Daoy (cell line): ENCODE data around the gene RASL10B. TPM values are rescaled to one million over a fixed set of nuclear protein-coding genes. Genes with fewer than 3 reads are reported as not detected.
A peak's percentile ranks its signal among the peaks of the same experiment; 100 is the strongest.

Experiments
- DNase-seq: peaks from one replicate; pipeline ENCODE4 v3.0.0-alpha.2; 2015; ENCODE audit warnings: low read depth
- total RNA-seq: library from RNA; depleted of rRNA; stranded (reverse); fragments of >200 nt; shearing (Covaris generic); gene quantifications from 2 replicates; pipeline ENCODE4 v1.2.3, GENCODE V29; 2014

The RASL10B gene
- total RNA-seq, 1 experiment from 2014 or later, result 3.5 TPM

DNA sequence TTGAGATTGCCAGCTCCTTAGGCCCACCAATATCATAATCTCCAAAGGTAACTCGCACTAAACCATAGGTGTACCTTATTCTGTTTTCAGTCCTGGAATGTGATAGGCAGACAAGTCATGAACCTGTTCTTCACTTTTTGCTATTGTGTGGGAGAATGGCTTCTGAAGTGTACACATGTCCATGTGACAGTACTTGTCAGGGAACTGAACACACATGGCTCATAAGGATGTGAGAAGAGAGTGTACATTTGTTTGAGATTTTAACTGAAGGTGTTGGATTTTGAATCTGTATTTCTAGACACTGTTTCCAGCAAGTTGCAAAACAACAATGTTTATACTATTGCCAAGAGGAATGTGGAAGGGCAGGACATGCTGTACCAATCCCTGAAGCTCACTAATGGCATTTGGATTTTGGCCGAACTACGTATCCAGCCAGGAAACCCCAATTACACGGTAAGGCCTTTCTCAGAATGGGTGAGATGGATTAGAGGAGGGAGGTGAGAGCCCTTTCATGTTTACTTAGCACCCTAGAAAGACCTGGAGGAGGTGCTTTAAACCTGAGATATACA lies 14.5 kb upstream of the RASL10B start:
- no peak for DNase-seq

DNA sequence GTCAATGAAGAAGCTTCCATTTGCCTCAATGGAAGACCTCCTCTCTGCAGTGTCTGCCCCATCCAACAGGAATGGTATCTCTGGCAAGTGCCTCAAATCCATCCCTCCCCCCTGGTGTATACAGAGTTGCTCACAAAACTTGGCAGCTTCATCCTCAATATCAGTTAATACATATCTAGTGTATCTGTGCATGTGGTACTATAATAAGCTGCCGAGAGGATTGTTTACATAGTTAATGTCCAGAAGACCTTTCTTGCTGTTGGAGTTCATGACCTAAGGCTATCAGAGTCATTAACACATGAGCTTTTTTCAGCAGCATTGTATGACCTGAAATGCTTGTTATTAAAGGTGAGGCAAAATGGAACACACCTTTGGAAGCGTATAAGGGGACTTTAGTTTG lies 14.0 kb upstream of the RASL10B start:
- no peak for DNase-seq

DNA sequence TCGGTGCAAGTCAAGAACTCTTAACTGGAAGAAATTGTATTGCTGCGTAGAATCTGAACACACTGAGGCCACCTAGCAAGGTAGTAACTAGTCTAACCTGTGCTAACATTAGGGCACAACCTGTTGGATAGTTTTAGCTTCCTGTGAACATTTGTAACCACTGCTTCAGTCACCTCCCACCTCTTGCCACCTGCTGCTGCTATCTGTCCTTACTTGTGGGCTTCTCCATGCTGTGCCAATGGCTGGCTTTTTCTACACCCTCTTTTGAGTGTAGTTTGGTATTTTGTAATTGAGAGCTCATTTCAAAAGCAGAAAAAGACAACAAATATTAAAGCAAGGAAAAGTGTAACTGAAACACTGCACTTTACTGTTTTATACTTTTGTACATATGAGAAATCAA lies 7.7 kb upstream of the RASL10B start:
- DNase-seq, result no peak

DNA sequence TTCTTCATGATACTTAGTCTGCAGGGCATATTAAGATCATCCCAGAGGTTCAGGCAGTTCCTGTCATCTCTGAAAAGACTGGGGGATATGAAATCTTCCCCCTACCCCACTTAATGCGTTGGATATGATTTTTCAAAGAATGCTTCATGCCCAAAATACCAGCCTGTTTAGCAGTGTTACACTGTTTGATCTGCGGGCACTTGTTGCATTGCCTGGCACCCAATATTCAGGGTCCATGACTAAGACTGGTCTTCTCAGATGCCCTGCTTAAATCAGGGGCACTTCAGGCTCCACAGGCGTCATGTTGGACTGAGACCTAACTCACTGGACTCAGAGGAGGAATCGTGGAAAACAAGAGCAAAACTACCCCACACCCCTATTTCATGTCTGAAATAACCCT lies 6.4 kb upstream of the RASL10B start:
- DNase-seq, result no peak

DNA sequence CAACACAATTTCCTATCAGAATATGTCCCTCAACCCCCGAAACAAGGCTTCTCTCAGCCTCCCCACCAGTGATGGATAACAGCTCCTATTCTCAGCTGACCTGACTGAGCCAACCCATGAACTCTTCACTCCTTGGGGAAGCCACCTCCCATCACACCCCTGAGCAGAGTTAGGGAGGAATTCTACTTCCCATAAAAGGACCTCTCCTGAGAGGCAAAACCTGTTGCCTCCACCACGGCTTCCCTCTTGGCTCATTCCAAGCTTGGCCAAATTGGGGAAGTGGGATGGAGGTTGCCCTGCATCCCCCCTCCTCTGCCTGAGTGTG lies 5.7 kb upstream of the RASL10B start:
- DNase-seq, result no peak

DNA sequence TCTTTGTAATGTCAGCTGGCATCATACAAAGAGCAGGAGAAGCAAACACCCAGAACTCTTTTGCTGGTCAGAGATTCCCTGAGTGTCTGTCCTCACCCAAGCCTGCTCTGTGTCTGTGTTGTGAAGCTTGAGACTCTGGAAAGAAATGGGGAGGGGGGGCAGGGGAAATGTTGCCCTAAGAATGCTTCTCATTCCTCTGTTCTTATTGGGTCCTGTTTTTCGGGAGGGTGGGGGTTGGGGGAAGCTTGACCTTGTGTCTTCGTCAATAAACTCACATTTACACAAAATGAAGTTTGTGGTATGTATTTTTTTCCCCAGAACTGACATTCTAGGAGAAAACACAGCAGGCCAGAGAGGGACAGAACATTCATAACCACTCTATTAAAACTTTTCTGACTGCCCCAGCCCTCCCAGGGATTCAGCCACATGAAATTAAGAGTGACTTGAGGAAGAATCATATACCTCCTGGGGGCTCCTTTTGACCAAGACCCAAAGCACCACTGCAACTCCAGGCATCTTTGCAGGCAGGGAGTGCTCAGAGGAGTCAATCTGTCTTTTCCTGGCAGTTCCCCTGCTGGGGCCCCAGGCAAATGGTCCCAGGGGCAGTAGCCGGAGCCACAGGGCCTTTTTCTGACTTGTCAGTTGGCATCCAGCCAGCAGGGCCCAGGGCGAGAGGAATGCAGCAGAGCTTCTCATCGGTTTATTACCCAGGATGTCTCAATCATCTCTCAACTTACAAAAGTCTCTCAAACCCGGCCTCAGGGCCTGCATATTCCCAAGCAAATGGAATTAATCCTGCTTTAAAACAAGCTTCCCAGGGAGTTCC lies 5.1 kb upstream of the RASL10B start:
- DNase-seq, result peak; percentile 82

DNA sequence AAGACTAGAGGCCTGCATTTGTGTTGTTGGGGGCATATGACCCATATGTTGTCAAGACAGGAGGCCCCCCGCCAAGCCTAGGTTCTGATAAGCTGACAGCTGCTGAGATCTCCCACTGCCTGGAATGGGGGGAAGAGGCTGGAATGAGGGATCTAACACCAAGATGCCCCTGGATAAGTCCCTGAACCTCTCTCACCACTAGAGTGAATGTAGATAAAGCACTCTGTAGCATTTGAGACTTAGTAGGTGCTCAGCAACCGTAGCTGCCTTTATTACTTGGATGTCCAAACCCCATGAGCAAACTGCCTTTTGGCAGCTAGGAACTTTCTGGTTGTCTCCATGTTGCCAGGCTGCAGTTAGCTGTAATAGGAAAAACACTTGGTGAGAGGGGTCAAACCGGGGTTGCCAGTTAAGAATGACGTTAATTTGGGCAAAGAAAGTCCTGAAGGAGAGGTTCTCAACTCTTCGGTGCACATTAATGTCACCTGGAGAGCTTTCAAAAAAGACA lies 4.4 kb upstream of the RASL10B start:
- no peak for DNase-seq

DNA sequence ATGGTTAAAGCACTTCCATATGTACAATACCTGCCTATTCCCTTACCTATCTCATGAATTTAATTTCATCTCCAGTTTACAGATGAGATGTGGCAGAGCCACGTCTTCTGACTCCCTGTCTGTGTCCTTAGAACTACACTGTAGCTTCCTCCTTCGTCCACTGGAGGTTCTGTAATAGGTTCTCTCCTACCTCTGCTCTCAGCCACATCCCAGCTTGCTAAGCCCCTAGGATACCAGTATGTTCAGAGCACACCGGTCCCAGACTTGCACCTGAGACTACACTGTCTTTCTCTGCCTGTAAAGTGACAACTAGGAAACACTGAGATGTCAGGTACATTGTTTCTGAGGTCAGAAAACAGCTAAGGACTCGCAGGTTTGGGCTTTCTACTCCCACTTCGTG lies 3.8 kb upstream of the RASL10B start:
- DNase-seq, result no peak

DNA sequence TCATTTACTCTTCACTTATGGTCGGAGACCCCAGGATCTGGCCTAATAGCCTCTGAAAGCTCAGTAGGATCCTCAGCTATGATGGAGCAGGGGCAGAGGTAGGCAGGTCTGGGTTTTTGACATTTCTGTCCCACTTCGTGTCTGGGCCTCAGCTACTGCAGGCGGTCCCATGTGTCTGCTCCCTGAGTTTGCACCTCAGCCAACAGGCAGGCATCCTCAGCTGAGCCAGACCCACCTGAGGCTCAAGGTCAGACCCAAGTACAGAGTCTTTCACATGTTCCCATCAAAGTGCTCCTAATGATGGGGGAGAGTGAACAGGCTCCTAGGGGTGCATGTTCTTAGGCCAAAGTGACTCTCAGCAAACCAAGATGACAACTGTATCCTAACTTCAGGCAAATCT lies 2.9 kb upstream of the RASL10B start:
- DNase-seq, result no peak

DNA sequence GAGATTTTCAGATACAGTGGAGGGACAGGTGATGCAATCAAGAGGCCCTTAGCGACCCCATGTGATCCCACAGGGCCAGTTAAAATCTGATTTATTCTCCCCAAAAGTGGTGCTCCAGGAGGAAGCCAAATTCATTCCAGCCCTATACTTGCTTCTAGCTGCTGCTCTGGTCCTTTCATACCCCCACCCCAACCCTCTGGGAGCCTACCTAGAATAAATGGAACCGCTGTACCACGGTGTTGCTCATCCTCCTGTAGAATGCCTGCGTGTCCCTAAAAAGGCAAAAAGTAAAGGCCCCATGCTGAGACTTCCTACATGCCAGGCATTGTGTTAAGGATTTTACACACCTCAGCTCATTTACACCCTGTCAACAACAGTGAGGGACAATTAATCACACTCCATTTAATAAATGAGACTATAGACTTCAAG lies 2.0 kb upstream of the RASL10B start:
- no peak for DNase-seq

DNA sequence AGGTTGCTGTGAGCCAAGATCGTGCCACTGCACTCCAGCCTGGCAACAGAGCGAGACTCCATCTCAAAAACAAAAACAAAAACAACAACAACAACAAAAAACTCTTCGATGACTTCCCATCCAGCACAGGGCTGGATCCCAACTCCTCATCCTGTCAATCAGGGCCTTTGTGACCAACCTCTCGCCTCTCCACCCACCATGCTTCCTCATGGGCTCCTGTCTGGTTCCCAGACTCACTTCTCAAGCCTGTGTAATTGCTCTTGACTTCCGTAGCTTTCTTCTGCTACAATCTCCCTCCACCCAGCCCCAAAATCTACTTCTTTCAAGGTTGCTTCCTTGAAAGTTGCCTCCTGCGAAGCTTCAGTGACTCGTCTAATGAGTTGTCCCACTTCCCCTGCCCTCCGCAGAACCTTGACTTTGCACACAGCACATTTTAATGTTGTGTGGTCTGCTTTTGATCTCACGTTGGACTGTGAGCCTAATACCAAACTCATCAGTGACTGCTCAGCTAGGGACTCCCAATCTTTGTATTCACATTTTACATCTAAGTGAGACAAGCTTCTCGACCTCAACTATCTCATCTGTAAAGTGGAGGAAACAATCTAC lies 936 bp upstream of the RASL10B start:
- DNase-seq, result no peak

DNA sequence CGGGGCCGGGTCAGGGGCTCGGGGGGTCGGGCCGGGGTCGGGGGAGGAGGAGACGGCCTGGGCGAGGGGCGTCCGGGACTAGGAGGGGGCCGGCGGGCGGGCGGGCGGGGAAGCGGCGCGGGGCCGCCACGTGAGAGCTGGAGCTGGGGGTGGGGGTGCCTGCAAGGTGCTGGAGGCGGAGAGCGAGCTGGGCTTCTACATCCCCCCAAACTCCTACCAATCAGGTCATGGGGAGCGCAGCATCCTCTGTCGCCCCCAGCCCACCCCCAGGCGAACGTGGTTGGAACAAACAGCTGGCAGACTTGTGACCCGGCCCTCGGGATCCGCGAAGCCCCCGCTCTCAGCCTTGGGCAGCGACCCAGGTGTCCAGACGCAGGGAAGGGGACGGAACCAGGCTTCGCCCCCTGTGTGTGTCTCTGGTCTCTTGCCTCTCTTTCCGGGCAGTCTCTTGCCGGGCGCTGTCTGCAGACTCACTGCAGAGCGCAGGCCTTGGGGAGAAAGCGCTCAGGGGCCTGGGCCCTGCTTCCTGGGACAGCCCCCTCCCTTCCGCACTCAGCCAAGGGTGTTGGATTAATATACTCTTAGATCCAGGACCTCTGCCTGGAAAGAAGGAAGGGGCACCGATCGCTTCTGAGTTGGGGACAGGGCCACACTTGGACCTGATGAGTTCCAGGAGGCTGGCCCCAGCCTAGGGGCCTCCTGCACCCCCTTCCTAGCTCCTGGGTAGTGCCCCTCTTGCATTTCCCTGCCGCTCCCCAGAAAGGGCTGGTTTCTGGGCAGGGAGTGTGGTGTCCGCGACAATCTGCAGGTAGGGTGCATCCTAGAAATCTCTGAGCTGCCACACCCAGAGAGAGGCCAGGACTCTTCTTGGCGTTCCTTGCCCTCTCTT lies 722 bp downstream of the RASL10B start:
- DNase-seq, result no peak

DNA sequence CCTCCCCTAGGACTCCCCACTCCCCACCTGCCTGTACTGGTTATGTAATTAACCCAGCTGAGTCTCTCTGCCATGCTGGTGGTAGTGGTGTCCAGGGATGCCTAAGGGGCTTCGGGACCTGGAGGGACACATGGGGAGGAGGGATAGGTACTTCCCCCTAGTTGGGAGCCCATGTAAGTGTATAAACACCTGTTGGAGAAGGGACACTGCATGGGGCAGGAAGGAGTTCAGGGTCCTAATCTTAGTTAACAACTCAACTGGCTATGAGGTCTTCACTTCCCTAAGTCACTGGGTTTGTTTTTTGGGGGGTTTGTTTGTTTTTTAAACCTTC lies 1.3 kb downstream of the RASL10B start:
- DNase-seq, result no peak

DNA sequence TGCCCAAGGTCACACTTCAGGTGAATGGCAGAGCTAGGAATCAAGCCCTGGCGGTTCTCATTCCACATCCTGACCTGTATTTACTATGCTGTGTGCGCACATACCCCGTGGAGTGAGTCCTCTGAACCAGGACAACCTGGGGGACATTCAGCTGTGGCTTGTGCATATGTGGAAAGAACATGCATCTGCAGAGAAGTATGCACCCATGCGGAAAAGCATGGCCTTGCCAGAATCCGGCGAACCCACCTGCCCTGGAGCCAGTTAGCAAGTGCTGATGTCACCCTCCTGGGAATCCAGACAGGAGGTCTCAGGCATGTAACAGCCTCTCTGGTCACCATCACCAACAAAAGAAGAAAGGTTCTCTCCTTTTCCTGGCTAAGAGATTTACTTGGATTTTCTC lies 1.9 kb downstream of the RASL10B start:
- DNase-seq, result no peak

DNA sequence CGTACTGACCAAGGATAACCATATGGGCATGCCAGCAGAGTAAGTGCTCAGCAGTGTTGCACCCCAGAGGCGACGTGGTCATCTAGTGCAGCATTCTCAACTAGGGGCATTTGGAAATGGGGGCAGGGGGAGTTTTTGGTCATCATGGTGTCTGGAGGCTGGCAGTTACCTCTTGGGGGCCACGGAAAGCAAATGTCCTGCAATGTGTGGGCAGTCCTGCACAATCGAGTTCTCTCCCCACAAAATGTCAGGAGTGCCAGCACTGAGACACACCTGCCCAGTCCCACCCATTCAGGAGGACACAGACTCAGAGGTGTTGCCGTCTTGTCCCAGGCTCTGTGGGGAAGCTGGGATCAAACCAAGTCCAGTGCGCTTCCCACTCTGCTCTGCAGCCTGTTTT lies 3.0 kb downstream of the RASL10B start:
- no peak for DNase-seq

DNA sequence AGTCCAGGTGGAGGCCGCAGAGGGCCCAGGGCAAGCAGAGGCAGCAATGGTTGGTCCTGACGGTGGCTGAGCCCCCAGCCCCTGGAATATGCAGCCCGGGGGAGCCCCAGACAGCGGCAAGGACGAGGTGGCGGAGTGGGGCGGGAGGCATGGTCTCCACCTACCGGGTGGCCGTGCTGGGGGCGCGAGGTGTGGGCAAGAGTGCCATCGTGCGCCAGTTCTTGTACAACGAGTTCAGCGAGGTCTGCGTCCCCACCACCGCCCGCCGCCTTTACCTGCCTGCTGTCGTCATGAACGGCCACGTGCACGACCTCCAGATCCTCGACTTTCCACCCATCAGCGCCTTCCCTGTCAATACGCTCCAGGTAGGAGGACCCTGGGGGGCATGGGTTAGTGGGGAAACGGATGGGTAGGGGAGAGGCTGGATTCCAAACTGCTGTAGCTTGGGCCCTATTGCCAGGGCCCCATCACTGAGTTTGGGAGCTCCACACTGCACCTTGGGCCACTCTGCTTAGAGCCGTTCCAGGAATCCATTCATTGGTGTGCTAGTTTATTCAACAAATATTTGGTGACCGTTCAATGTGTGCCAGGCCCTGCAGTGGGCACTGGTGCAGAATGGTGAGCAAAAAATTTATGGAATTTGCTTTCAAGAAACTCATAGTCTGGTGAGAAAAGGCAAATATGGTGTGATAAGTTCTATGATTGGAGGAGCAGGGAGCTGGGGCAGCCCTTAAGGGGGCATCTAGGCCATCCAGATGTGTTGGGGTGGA lies 3.8 kb downstream of the RASL10B start:
- DNase-seq, result no peak

DNA sequence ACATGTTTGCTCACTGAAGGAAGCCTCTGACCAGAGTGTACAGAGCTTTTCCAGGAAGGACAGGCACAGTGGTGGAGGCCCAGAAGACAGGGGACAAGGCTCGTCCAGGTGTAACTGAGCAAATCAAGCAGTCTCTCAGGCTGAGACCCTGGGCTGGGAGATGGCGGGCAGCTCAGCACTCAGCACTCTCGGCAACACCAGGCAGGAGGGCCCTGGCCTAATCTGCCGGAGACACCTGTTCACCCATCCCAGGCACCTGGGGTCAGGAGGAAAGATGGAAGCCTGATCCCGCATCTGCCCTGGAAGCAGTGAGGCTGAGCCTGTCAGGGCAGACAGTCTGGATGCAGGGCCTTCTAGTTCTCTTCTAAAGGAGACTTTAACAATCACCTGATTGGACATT lies 4.8 kb downstream of the RASL10B start:
- DNase-seq, result no peak

DNA sequence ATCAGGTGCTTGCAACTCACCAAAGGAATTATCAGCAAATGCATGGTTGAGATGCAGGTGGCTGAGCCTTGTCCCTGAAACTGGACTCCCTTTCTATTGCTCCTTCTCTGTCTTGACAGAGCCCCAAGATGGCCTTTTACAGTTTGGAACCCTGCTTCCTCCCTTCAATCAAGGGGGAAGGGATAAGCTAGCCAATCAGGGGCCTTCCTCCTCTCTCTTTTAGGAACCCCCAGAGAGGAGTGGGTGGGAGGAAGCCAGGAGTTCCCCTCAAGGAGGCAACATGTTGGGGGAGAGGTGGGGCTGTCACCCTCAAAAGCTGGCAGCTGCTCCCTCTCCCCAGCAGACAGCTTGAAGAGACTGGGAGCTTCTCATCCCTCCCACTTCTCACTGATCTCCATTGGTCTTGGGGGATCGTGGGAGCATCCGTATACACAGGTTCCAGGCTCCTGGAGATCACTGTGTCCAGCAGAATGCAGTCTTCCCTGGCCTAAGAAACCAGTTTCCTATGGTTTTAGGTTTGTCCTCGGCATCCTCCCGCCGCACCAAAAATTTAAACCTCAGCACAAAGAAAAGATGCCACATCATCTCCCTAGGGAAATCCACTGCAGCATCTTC lies 7.2 kb downstream of the RASL10B start:
- DNase-seq, result no peak

DNA sequence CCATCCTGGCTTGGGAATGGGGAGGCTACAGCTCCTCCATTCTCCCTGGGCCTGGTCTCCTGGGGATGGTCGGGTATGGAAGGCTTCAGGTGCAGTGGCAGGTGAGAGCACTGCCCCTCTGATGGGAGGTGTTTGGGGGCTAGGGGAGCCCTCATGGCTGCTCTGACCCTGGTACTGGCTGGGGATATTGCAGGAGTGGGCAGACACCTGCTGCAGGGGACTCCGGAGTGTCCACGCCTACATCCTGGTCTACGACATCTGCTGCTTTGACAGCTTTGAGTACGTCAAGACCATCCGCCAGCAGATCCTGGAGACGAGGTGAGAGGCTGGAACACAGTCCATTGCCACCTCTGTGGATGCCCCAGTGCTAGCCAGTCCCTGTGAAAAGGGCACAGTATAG lies 8.8 kb downstream of the RASL10B start:
- DNase-seq, result no peak

DNA sequence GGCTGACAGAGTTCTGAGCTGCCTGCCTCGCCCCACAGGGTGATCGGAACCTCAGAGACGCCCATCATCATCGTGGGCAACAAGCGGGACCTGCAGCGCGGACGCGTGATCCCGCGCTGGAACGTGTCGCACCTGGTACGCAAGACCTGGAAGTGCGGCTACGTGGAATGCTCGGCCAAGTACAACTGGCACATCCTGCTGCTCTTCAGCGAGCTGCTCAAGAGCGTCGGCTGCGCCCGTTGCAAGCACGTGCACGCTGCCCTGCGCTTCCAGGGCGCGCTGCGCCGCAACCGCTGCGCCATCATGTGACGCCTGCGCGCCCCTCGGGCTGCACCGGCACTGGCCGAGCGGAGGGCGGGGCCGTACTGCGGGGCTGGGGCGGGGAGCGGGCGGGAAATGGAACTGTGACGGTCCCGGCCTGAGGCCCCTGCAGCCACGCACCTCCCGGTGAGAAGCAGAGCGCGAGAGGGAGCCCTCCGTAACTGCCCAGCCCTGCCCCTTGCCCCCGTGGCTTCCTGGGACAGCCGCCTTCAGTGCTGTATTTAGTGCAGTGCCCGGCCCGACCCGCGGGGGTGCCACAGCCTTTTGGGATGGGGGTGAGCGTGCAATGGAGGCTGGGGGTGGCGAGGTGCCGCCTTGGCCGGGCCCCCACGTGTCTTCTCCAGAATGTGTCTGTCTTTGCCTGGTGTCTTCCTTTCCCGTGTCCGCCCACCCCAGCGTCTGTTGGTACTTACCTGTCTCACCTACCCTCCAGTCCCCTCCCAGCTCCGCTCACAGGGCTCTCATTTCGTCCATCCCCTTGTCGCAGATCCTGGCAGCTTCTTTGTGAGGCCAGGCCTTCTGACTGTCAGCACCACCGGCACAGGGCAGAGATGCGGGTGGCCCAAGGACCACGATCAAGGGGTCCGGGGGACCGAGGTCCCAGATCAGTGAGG lies 9.8 kb downstream of the RASL10B start:
- DNase-seq, result no peak
